ENCODE measurements around the gene UXS1.

- no peak for TF ChIP-seq POLR2A (IDR thresholded peaks at IDR 0.05)
- TF ChIP-seq, protein P1, sequence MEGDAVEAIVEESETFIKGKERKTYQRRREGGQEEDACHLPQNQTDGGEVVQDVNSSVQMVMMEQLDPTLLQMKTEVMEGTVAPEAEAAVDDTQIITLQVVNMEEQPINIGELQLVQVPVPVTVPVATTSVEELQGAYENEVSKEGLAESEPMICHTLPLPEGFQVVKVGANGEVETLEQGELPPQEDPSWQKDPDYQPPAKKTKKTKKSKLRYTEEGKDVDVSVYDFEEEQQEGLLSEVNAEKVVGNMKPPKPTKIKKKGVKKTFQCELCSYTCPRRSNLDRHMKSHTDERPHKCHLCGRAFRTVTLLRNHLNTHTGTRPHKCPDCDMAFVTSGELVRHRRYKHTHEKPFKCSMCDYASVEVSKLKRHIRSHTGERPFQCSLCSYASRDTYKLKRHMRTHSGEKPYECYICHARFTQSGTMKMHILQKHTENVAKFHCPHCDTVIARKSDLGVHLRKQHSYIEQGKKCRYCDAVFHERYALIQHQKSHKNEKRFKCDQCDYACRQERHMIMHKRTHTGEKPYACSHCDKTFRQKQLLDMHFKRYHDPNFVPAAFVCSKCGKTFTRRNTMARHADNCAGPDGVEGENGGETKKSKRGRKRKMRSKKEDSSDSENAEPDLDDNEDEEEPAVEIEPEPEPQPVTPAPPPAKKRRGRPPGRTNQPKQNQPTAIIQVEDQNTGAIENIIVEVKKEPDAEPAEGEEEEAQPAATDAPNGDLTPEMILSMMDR (IDR thresholded peaks at IDR 0.05), result no peak
These were observed 79.9 kb downstream of the UXS1 start for GRCh38 chr2:106114166-106114565.
